Measurements from ENCODE around the gene AGAP6.
"Not testable (repeated sequence)": the region's sequence is repeated elsewhere in the genome, so short reads cannot be mapped to it uniquely, and the experiment has no call there.

The AGAP6 gene

DNA sequence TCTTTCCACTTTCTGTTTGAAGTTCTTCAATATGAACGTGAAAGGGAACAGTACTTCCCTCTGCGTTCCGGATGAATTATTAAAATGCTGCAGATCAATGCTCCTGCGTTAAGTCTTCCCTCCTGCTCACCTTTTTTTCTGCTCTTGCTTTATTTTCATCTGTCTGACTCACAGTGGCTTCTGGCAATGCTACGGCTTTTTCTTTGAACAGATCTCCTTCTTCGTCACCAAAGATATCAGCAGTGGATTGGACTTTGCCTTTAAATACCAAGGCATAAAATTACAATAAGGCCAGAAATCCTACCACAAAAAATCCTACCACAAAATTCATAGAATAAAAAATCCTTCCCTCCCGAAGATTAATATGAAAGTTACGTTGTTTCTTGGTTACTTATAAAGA lies 68.4 kb downstream of the AGAP6 start:
- not testable (repeated sequence) for DNase-seq (ENCODE audit: insufficient read length, low spot score); FAIRE-seq

DNA sequence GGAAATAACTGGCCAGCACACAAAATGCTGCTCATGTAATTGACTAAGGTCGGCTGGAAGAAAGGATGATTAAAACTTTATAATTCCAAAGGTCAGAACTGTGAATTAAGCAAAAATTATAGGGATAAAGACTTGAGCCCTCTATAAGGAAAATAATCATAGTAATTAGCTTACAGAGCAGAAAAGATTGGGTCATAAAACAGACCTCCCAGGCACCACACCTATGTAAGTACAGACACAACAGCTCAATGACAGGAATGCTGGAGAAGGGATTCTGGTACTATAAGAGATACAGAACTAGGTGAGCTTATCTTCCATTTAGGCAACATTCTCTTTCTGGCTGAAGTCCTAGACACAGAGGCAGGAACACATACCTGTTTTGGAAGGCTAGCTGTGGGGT lies 70.5 kb downstream of the AGAP6 start:
- not testable (repeated sequence) for DNase-seq (ENCODE audit: insufficient read length, low spot score); FAIRE-seq

DNA sequence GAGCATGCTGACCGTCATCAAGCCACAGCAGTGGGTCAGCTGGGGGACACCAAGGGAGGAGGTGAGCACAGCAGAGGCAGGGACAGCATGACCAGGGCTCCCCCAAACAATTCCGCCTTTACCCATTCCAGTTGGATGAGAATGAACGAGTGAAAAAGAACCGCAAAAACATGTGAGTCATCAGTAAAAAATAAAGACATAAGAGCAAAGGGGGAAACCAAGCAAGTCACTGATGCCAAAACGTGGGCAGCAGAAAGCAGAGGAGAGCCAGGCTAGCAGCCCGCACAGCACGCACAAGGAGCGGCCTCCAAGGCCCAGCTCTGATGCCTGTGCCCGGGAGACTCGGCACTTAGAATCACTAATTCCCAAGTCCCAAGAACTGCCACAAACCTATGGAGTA lies 71.7 kb downstream of the AGAP6 start:
- DNase-seq (ENCODE audit: insufficient read length, low spot score); FAIRE-seq: not testable (repeated sequence)
